ENCODE data around the gene TNFAIP8L2. TPM values are rescaled to one million over a fixed set of nuclear protein-coding genes. Genes with fewer than 3 reads are reported as not detected.
"Not testable (repeated sequence)": the region's sequence is repeated elsewhere in the genome, so short reads cannot be mapped to it uniquely, and the experiment has no call there.

TNFAIP8L2 gene
- total and polyA plus RNA-seq, 2 donors (not counting 1 experiment from before 2014, with no cell fraction given) = not detected

- Histone ChIP-seq H4K20me1 (ENCODE audit: control insufficient read depth, extremely low read depth, insufficient read depth, low read length) (no peaks in the 10 kb centered on the region), H3K36me3 (ENCODE audit: control insufficient read depth, insufficient read depth, low read length) (no peaks in the 10 kb centered on the region), H3K4me2 (ENCODE audit: extremely low read depth, insufficient read depth, low read length) (no peak overlapping the region), H3K27me3 (ENCODE audit: control insufficient read depth, insufficient read depth, low read length) (no peaks in the 10 kb centered on the region), H3K79me2 (ENCODE audit: control insufficient read depth, insufficient read depth, low read length) (peaks cover 15% of the 10 kb centered on the region), H2AFZ (ENCODE audit: low read length) (no peak overlapping the region), H3K9ac (ENCODE audit: insufficient read depth, low read length) (no peak overlapping the region), H3K27ac (ENCODE audit: insufficient read depth, low read length) (no peak overlapping the region), H3K9me3 (ENCODE audit: control insufficient read depth, insufficient read depth, low read depth, low read length) (no peaks in the 10 kb centered on the region), H3K4me3 (replicated peaks in 1 of 4; ENCODE audit: control extremely low read depth in 1 of 4, insufficient read depth in 1 of 4, low read depth in 3 of 4, low read length in 4 of 4) (no peak overlapping the region), H3K4me1 (ENCODE audit: control insufficient read depth, extremely low read depth, insufficient read depth, low read length) (peaks cover 7% of the 10 kb centered on the region)
- DNase-seq (ENCODE audit: low read depth in 2 of 2) = no peak
- TF ChIP-seq EZH2 (IDR thresholded peaks at IDR 0.05; ENCODE audit: low read length, missing control alignments) (no peak), CTCF (conservative IDR thresholded peaks at IDR 0.05 in 1 of 2, IDR thresholded peaks at IDR 0.05 in 1 of 2; ENCODE audit: low read depth in 1 of 2, low read length in 2 of 2) (no peak)
Observed at GRCh38 chr1:151193856-151194255, 37.4 kb downstream of the TNFAIP8L2 start.

DNA sequence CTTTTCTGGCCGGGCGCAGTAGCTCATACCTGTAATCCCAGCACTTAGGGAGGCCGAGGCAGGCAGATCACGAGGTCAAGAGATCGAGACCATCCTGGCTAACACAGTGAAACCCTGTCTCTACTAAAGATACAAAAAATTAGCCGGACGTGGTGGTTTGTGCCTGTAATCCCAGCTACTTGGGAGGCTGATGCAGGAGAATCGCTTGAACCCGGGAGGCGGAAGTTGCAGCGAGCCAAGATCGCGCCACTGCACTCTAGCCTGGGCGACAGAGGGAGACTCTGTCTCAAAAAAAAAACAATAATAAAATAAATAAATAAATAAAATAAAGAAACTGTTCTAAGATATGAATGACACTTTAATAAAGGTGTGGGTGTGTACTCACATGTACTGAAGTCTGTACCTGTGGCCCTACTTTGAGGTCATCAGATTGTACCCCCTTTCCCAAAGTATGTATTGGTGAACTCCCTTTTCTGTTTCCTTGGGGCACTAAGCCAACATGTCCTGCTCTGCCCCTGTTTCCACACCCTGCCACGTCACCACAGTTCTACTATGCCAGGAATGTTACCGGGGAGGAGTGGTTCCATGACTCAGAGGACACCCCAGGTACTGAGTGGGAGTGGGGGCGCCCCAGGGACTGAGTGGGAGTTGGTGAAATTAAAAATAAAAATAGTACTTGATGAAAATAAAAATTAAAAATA, 38.6 kb downstream of the TNFAIP8L2 start:
- H3K27ac ChIP-seq (ENCODE audit: insufficient read depth, low read length) = peak overlapping the region; percentile 70
- H3K36me3 ChIP-seq (ENCODE audit: control insufficient read depth, insufficient read depth, low read length); H3K4me2 ChIP-seq (ENCODE audit: extremely low read depth, insufficient read depth, low read length); H4K20me1 ChIP-seq (ENCODE audit: control insufficient read depth, extremely low read depth, insufficient read depth, low read length); H3K9ac ChIP-seq (ENCODE audit: insufficient read depth, low read length); H3K4me3 ChIP-seq (replicated peaks in 1 of 4; ENCODE audit: control extremely low read depth in 1 of 4, insufficient read depth in 1 of 4, low read depth in 3 of 4, low read length in 4 of 4); H2AFZ ChIP-seq (ENCODE audit: low read length); H3K27me3 ChIP-seq (ENCODE audit: control insufficient read depth, insufficient read depth, low read length); H3K4me1 ChIP-seq (ENCODE audit: control insufficient read depth, extremely low read depth, insufficient read depth, low read length); H3K9me3 ChIP-seq (ENCODE audit: control insufficient read depth, insufficient read depth, low read depth, low read length): not testable (repeated sequence)
- H3K79me2 ChIP-seq (ENCODE audit: control insufficient read depth, insufficient read depth, low read length) = peaks cover 16% of the 10 kb centered on the region
- DNase-seq (ENCODE audit: low read depth in 2 of 2) = peak; percentile 74 to 85

DNA sequence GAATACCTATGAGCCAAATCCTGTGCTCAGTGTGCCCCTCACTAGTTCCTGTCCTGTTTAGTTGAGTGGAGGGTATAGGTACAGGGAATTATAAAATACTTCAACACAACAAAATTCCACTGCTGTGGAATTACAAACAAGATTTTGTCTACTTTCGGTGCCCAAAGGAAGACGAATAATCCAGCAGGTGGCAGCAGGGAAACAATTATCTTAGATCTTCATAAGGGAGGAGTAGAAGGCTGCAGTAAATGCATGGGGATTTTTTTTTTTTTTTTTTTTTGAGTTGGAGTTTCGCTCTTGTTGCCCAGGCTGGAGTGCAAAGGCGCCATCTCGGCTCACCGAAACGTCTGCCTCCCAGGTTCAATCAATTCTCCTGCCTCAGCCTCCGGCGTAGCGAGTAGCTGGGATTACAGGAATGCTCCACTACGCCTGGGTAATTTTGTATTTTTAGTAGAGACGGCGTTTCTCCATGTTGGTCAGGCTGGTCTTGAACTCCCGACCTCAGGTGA, 39.9 kb downstream of the TNFAIP8L2 start:
- Histone ChIP-seq H3K4me1 (ENCODE audit: control insufficient read depth, extremely low read depth, insufficient read depth, low read length) (peaks cover 5% of the 10 kb centered on the region), H4K20me1 (ENCODE audit: control insufficient read depth, extremely low read depth, insufficient read depth, low read length) (no peaks in the 10 kb centered on the region), H3K4me3 (replicated peaks in 1 of 4; ENCODE audit: control extremely low read depth in 1 of 4, insufficient read depth in 1 of 4, low read depth in 3 of 4, low read length in 4 of 4) (peak overlapping the region in 2 of 4 experiments; percentile 1 to 28), H3K27me3 (ENCODE audit: control insufficient read depth, insufficient read depth, low read length) (no peaks in the 10 kb centered on the region), H3K9ac (ENCODE audit: insufficient read depth, low read length) (no peak overlapping the region), H3K36me3 (ENCODE audit: control insufficient read depth, insufficient read depth, low read length) (no peaks in the 10 kb centered on the region), H3K9me3 (ENCODE audit: control insufficient read depth, insufficient read depth, low read depth, low read length) (no peaks in the 10 kb centered on the region), H3K79me2 (ENCODE audit: control insufficient read depth, insufficient read depth, low read length) (peaks cover 24% of the 10 kb centered on the region), H3K4me2 (ENCODE audit: extremely low read depth, insufficient read depth, low read length) (peak overlapping the region; percentile 63), H2AFZ (ENCODE audit: low read length) (no peak overlapping the region), H3K27ac (ENCODE audit: insufficient read depth, low read length) (peak overlapping the region; percentile 70)
- TF ChIP-seq CTCF (conservative IDR thresholded peaks at IDR 0.05 in 1 of 2, IDR thresholded peaks at IDR 0.05 in 1 of 2; ENCODE audit: low read depth in 1 of 2, low read length in 2 of 2) (peak; percentile 60 to 68), EZH2 (IDR thresholded peaks at IDR 0.05; ENCODE audit: low read length, missing control alignments) (no peak)
- peak; percentile 82 to 89 for DNase-seq (ENCODE audit: low read depth in 2 of 2)
